GM18868 (cell line): ENCODE data around the gene KCNK15.
"Not testable (repeated sequence)": the region's sequence is repeated elsewhere in the genome, so short reads cannot be mapped to it uniquely, and the experiment has no call there.

ENCODE experiments used
- ATAC-seq: cut with Tn5 transposase; IDR thresholded peaks from one replicate; pipeline ENCODE4 v1.9.1; 2021; ENCODE audit warnings: mild to moderate bottlenecking, moderate library complexity; ENCODE audit not compliant: unreplicated experiment

The KCNK15 gene

DNA sequence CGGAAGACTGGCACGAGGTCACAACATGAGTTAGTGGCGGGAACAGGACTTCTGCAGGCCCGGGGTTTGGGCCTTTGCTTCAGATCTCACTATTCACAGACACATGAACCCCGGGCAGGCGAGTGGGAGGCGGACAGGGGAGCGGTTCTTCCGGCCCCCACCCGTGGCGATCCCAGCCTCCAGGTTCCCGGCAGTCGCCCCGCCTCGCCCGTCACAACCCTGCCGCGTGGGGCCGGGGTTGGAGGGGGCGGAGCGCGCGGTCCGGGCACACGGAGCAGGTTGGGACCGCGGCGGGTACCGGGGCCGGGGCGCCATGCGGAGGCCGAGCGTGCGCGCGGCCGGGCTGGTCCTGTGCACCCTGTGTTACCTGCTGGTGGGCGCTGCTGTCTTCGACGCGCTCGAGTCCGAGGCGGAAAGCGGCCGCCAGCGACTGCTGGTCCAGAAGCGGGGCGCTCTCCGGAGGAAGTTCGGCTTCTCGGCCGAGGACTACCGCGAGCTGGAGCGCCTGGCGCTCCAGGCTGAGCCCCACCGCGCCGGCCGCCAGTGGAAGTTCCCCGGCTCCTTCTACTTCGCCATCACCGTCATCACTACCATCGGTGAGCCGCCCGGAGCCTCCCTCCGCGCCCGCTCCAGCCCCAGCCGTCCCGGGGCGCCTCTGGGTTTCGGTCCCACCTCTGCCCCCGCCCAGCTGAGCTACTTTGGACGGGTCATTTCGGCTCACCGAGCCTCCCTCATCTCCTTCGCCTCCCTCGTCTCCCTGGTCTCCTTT lies at the start of gene KCNK15:
KCNK15 (plus strand) TSS at position 268 of the 769 bp plus-strand sequence; CDS start at position 314, 46 bp downstream.
- no peak for ATAC-seq

DNA sequence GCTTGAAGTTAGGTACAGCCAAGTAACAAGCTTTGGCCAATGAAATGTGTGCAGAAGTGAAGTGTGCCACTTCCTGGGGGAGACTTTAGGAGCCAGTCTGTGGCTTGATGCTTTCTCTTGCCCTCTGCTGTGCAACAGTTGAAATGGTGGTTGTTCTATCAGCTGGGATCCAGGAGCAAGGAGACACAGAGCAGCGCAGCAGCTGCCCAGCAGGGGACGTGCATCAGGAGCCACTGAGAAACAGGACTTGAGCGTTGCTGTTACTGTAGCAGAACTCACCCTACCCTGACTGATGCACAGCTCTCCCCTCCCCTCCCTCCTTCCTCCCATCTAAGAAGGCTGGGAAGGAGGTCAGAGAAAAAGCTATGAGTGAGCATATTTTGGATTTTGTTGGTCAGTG lies 49.4 kb upstream of the KCNK15 start:
- no peak for ATAC-seq

DNA sequence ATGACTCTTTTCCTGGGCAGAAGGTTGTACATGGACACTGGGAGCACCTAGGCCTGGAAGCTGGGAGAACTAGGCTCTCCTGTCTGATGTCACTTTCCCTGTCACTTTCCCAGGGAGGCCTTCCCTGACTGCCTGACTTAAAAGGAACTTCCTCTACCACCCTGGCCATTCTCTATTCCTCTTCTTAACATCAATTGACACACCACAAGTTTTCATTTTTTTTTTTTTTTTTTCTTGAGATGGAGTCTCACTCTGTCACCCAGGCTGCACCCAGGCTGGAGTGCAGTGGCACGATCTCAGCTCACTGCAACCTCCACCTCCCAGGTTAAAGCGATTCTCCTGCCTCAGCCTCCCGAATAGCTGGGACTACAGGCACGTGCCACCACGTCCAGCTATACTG lies 48.6 kb upstream of the KCNK15 start:
- ATAC-seq, result not testable (repeated sequence)

DNA sequence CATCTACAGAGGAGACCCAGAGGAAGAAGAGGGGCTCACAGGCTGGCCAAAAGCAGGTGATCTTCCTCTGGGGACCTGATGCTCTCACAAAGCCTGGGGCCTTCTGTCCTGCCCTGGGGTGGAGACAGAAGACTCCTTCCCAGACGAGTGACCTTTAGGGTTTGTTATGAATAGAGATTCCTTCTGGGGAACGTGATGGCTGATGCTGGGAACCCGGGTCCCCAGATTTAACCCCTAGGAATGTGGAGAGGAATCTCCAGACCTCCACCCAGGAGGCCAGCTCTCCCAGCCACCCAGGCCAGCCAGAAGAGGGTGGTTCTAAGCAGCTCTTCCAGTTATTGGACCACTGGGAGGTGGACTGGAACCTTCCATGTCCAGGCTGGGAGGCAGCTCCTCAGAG lies 47.3 kb upstream of the KCNK15 start:
- ATAC-seq, result no peak

DNA sequence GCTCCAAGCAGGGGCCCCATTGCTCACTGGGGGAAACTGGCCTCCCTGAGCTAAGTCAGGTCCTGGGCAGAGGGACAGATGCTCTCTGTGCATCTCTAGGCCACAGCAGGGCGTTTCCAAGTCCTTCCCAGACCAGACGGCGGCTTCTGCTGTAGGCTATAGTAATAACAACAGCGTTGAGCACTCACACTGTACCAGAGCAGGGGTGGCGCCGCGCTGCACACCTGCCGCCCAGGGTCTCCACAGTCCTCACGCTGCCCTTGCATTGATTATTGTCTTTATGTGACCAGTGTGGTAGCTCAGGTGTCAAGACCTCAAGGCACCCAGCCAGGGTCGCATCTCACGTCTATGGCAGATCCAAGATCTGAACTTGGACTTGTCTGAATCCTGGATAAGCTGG lies 45.4 kb upstream of the KCNK15 start:
- no peak for ATAC-seq

DNA sequence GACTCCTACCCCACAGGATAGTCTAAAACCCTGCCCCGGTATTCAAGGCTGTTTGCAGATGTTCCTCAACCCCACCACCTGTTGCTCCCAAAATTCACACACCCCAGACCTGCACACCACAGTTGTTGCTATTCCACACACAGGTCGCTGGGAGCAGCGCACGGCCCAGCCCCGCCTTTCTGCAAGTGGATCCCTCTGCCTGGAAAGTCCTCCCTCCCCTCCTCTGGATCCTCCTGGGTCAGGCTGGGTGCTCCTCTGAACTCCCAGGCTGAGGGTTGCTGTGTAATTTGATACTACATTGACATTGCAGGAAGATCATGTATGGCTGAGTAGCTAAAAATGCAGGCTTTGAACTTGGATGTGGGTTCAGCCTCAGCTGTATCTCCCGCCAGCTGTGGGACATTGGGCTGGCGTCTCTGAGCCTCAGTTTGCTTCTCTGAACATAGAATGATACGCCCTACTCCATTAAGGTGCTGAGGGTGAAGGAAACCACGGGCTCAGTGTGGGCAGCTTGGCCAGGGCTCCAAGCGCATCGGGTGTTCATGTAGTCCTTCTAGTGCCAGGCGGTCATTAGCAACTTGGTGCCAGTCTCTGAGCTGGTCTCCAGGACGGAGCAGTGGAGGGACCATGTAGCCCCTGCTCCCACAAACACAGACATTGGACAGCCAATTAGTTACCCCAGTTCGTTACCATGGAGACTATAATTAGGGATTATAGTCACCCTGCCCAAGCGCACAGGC lies 44.4 kb upstream of the KCNK15 start:
- ATAC-seq, result no peak

DNA sequence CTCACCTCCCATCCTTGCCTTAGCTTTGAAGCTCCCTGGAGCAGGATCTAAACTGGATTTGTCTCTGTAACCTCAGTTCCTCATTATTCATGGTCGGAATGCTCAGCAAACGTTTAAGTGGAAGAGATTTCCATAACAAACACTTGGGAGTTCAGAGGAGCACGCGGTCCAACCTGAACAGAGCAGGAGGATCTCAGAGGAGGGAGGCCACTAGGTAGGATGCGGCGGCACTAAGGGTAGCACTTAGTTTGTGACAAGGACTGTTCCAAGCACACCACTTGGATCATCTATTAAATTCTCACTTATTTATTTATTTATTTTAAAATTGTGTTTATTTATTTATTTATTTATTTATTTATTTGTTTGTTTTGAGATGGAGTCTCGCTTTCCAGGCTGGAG lies 43.8 kb upstream of the KCNK15 start:
- no peak for ATAC-seq

DNA sequence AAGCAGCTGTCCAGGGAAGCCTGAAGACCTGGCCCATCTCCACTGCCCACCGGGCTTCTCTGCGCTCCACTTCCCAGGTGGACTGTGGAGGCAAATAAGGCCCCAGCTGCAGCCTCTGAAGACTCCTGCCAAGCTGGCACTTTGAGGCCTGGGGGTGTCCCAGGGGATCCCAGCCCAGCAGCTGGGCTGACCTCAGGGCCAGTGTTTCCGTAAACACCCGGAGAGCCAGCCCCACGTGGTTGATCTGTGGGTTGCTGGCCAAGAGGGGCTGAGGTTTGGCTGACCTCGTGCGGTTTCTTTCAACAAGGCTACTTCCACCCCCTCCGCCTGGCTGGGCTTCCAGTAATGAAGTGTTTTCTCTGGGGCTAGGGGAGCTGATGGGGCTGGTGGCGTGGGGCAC lies 42.9 kb upstream of the KCNK15 start:
- ATAC-seq, result no peak

DNA sequence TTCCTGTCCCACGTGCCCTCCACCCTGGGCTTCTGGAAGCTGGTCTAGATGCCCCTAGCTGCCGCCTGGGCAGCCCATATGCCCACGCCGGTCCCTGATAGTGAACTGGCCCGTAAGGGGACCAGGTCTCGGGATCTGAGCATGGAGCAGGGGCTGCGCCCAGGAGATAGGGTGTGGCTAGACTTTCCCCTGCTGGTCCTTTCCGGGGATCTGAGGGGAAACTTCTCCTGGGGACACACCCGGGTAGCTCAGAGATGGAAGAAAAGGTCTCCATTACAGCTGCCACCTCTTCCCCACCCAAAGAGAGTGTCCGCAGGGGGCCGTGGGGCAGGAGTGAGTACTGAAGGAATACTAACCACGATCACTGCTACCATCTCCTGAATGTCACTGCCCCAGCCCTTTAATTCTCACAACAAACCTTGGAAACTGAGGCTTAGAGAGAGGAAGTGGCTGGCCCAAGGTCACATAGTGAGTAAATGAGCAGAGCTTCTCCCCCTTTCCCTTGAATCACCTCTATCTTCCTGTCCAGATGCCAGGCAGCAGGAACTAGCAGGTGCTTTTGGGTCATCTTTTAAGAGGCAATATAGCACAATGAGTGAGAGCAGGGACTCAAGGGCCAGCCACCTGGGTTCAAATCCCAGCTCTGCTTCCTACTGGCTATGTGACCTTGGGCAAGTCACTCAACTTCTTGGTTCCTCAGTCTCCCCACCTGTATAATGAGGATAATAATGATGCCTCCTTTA lies 42.3 kb upstream of the KCNK15 start:
- ATAC-seq, result no peak

DNA sequence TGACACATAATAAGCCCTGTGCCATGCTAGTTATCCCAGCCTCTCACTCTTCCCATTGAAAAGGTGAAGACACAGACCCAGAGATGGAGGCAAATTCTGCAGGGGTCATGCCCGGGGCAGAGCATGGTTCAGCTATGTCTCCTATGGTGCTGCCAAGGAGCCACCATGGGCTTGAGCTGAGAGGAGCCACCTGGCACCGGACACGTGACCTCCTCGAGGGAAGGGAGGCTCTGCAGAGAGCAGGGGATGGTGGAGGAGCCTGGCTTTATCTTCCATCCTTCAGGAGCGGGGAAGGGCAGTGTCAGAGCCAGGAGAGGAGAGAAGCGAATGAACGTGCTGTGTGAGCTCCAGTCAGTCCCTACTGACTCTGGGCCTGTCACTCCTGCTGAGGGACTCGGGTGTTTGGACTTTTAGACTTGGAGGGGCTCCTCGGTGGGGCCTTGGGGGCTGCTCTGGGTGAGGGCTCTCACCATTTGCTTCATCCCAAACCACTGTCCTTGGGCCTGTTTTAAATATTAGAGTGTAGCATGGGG lies 41.6 kb upstream of the KCNK15 start:
- no peak for ATAC-seq

DNA sequence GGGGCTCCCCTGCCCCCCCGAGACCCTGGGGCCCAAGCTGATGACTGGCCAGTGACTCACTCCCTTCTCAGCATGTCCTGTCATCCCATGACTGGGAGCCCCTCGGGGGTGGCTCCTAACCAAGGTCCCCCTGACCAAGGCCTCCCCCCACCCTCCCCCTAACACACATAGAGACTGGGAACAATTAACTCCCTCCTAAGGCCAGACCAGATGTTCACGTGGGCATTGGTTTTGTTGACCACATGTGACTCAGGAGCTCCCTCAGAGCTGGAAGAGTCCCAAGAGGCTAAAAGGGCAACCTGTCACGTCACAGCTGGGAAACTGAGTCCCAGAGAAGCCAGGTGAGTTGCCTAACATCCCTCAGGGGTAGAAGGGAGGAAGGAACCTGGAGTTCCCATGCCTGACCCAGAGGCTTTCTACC lies 41.1 kb upstream of the KCNK15 start:
- no peak for ATAC-seq

DNA sequence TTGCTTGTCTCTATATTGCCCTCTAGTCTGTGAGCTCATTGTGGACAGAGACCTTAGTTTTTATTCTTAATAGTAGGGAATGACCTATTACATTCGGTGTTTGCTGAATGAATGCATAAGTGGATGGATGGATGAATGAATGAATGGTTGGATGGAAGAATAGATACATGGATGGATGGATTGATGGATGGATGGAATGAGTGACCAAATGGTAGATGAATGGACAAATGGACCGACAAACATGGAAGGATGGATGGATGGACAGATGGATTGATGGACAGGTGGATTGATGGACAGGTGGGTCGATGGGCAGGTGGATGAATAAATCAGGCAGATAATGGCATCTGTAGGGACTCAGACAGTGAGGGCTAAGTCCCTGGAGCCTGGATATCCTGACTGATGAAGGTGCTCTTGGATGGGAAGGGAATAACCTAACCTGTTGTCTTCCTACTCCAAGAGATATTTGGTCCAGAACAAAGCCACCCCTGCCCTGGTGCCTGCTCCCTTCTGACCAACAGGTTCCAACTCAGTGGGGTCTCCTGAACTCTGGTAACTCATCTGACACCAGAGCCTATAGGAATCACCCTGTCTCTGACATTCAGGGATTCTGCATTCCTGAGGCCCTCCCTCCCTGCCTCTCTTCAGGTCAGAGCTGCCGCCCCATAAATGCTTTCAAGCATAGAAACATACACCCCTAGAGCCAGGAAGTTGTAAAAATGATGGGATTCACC lies 40.1 kb upstream of the KCNK15 start:
- no peak for ATAC-seq

DNA sequence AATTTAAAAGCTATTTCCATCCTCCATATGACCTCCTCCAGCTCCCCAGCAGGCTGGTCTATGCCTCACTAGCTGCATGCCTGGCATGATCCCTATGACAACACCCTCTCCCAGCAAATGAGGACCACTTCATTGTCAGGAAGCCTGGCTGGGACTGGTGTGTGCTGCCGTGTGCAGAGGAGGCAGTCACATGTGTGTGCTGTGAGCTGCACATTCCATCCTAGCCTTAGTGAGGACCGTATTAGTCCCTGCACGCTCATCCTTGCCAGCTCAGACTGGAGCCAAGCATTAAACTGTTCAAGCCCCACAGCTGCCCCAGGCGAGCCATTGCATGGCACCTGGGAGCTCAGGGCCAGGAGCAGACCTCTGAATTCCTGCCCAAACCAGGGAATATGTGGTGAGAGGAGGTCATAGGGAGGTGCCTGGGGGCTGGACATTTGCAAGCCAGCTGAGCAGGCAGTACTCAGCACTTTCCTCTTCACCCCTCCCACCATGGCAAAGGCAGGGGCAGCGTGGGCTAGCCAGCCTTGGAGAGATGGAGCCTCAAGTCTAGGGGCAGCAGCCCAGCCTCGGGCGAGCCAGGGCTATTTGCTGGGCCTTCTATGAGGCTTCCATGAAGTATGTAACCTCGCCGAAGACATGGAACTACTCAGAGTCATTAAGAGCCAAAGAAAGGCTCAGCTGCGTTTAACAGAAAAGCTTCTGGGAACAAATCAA lies 39.2 kb upstream of the KCNK15 start:
- no peak for ATAC-seq

DNA sequence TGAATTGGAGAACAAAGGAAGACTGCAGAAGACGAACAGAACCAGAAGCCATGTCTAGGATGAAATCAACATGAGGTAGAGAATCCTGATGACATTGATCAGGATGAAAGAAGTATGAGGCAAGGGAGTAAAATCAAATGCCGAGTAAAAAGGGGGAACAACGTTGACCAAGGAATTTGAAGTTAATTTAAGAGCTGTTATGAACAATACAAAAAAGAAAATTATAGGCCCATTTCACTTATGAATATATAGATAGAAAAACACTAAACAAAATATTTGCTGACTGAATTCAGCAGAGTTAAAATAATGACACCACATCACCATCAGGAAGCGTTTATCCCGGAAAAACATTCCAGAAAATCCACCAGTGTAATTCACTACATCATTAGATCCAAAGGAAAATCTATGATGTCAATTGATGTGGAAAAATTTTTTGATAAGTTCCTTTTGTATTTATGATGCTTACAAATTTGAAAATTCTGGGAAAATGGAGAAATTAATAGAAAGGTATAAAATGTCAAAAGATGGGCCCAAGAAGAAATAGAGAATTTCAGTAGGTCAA lies 38.6 kb upstream of the KCNK15 start:
- ATAC-seq, result no peak

DNA sequence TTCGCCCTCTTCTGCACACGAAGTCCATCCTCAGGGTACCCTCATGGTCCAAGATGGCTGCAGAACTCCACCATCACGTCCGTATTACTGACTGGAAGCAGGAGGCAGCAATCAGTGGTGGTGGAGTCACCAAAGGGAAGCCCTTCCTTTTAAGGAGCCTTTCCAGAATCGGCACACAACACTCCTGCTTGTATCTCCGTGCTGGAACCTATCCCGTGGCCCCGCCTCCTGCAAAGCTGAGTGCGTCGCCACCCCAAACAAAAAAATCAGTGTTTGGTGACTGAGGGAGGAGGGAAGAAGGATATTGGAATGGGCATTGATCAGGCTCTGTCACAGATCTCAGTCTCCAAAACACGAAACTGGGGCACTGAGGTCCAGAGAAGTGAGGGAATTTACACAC lies 36.3 kb upstream of the KCNK15 start:
- ATAC-seq, result no peak

DNA sequence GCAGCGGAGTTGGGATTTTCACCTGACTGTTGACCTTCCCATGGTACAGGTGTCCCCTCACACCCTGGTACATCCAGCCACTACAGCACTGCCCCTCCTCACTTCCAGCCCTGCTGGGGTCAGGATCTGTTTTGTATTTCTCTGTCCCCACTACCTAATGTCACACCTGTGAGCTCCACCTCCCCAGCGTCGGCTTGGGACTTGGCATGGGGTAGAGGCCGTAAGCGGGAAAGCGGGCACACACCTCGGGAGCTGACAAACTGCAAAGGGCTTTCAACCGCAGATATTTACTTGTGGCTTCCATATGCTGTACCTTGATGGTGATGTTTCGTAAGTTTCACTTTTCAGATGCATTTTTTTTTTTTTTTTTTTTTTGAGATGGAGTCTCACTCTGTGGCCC lies 35.9 kb upstream of the KCNK15 start:
- ATAC-seq, result no peak

DNA sequence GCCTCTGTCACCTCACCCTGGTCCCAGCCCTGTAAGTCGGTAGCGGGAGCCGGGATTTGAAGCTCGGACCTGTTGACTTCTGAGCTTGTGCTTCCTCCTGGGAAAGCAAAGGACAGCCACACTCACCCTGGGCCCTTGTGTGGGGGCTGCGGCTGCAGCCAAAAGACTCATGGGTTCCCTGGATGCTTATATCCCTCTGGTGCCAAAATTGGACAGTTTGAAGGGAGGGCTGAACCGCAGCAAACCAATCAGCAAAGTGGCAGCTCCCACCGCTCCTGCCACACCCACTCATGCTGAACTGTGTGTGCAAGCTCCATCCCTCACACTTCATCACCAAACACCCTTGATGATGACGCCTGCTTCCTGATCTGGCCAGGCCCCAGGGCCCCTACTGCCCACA lies 34.4 kb upstream of the KCNK15 start:
- no peak for ATAC-seq

DNA sequence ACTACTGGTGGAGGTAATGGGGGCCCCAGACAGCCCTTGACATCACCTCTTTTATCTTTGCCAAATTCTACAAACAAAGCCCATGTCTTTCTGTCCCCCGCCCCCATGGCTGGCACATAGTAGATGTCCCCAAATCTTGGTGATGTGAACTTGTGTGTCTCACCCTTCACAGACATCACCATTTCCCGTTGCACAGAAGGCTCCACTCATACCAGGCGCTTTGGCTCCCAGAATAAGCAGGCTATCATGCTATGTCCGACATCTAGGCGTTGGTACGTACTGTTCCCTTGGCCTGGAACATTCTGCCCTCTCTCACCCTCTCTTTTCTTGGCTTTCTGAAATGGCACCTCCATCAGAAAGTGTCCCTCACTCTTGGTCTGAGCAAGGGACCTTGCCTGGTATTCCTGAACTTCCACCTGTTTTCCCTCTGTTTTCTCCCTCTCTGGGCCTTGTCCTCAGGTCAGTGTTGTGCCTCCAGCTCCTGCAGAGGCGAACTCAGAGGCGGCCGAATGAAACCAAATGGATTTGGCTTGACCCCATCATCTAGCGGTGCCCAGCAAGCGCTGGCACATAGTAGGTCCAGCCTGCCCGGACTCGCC lies 31.5 kb upstream of the KCNK15 start:
- ATAC-seq, result no peak

DNA sequence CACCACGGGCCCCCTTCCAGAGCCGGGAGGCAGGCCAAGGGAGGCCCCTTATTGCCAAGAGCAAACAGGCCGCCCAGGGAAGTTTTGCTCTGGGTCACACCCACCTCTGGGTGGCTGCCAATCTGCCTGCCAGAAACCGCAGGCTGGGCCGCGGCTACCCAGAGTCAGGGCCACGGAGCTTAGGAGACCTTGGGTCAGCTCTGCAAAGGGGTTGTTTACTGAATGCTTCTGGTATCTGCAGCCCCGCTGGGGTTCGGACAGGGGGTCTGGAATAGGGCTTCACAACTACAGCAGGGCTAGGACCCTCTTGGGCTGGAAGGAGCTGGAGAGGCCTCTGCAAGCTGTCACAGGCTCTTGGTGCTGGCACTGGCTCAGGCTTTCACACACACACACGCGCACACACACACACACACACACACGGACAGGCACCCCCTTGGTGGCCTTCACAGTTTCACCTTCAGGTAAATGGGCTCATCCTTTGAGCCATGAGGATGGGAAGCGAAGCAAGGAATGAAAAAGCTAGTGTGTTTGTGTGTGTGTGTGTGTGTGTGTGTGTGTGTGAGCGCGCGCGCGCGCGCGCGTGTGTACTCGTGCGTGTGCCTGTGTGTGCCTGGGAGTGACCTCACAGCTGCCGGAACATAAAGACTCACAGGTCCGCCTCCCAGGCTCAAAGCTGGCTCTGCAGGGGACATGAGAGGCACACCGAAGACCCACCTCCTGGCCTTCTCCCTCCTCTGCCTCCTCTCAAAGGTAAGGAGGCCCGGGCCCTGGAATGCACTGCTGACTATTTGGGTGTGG lies 30.8 kb upstream of the KCNK15 start, which contains the start of gene CCN5:
CCN5 (plus strand) TSS at position 669 of the 798 bp plus-strand sequence; CDS start at position 691, 22 bp downstream.
- ATAC-seq, result no peak
